NCI-H2171 (cell line): ENCODE results near the gene ELF4.

Experiments used
- DNase-seq: peaks from one replicate; lab custom pipeline; 2025; lab: John Stamatoyannopoulos, UW

The ELF4 gene

GRCh38 chrX:130047416-130047815 lies 62.9 kb downstream of the ELF4 start:
- no peak for DNase-seq

DNA sequence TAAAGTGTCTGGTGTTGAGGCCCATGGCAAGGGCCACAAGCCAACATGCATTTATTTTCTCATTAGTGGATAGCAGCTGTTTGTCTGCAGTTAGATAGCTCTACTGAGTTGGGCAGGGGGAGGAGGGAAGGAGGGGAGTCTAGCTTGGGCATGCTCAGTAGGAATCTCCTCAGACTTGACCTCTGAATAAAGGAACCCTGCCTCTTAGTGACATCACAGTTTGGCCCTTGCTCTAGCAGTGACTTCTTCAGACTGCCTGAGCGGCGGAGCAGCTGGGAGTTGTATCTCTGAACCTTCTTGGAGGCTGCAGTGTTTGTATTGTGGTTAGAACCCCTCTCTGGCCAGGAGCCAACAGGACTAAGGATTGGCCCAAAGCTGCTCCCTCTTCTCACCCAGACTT lies 70.5 kb downstream of the ELF4 start:
- DNase-seq, result no peak

DNA sequence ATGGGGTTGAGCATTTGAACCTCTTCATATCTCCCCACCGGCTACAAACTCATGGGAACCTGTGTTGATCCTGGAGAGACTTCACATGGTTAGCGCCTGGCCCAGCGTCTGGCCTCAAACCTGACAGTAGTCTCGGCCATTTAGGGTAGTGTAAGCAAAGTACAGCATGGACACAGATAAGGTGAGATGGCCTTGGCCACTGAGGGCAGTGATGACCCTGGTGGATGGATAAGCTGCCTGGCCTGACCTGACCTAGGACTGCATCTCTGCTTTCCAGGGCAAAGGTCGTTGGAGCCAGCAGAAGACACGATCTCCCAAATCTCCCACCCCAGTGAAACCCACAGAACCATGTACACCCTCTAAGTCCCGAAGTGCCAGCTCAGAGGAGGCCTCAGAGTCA lies 76.1 kb downstream of the ELF4 start:
- DNase-seq, result no peak

GRCh38 chrX:130032552-130032951 lies 77.7 kb downstream of the ELF4 start:
- DNase-seq, result no peak

DNA sequence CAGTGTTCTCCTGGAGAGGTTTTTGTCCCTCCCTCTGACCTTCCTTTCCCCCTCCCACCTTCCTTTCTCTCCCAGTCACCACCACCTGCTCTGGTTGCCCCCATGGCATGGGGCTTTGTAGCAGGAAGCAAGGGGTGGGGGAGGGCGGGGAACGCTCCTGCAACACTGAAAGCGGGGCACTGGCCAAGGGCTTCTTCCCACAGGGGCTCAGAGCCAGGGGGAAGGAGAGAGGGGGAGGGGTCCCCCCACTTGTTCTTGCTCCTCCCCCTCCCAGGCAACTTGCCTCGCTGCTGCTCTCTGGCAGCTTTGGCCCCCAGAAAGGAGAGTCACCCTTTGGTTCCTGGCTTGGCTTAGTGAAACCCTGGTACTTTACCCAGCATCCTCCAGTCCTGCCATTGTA lies 79.5 kb downstream of the ELF4 start:
- DNase-seq, result no peak

GRCh38 chrX:130028196-130028595 lies 82.1 kb downstream of the ELF4 start:
- no peak for DNase-seq

DNA sequence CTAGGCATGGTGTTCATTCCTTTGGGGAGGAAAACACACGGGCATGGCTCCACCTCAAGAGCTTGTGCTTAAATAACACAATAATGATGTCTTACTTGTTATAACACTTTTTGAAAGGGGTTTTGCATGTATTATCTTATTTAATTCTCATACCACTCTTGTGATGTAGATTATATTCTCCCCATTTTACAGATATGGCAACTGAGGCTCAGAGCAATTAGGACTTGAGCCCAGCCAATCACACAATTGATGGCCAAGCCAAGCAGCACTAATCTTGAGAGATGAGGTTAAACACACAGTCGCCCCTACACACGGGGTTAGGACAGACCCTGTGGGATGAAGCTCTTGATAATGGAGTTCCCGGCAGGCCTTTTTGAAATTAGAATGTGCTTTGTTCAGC lies 82.7 kb downstream of the ELF4 start:
- DNase-seq, result no peak

GRCh38 chrX:130025256-130025655 lies 85.0 kb downstream of the ELF4 start:
- DNase-seq, result no peak

- no peak for DNase-seq
These were observed 86.2 kb downstream of the ELF4 start for GRCh38 chrX:130024127-130024526.

DNA sequence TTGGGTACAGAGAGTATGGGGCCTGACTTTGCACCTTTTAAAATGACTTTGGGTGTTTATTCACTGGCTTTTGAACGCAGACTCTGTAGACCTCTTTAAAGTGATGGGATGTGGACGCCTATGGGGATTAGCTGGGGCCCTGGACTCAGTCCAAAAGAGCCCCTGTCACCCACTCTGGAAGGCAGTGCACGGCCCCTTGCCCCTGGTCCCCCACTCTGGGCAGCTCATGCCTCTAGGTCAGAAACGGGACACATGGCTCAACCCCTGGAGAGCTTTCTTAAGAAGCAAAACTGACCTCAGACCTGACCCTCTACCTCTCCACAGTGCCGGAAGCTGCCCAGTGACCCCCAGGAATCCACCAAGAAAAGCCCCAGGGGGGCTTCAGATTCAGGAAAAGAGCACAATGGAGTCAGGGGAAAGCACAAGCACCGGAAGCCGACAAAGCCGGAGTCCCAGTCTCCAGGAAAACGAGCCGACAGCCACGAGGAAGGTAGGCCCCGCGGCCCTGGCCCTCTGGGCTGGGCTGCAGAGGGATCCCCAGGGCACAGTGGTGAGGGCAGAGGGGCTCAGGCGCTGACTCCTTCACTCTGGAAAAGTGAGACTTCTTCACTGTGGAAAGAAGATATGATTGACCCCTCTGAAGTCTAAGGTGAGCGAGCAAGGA lies 89.5 kb downstream of the ELF4 start:
- no peak for DNase-seq

GRCh38 chrX:130018143-130018542 lies 92.2 kb downstream of the ELF4 start:
- DNase-seq, result no peak

- DNase-seq, result no peak
These were observed 95.1 kb downstream of the ELF4 start for GRCh38 chrX:130015181-130015580.
